ENCODE results near the gene SHPK.

- TF ChIP-seq ZSCAN16 (tag by site-specific recombination; IDR thresholded peaks at IDR 0.05) (no peak), ZNF175 (tag by site-specific recombination; IDR thresholded peaks at IDR 0.05) (no peak), GLIS2 (tag by site-specific recombination; IDR thresholded peaks at IDR 0.05) (no peak), ZNF311 (tag by site-specific recombination; IDR thresholded peaks at IDR 0.05; ENCODE audit: borderline replicate concordance) (no peak), HOXC10 (CRISPR knock-in tag; IDR thresholded peaks at IDR 0.05) (no peak), ZBTB7A (tag by site-specific recombination; IDR thresholded peaks at IDR 0.05; ENCODE audit: low read depth) (no peak), CTCF (tag by site-specific recombination; IDR thresholded peaks at IDR 0.05) (no peak), ZBTB17 (tag by site-specific recombination; IDR thresholded peaks at IDR 0.05) (no peak), ZBTB6 (tag by site-specific recombination; IDR thresholded peaks at IDR 0.05) (no peak), ZXDB (tag by site-specific recombination; IDR thresholded peaks at IDR 0.05) (no peak), OVOL3 (tag by site-specific recombination; IDR thresholded peaks at IDR 0.05) (no peak), KLF9 (tag by site-specific recombination; IDR thresholded peaks at IDR 0.05; ENCODE audit: low read depth) (no peak), ZNF571 (tag by site-specific recombination; IDR thresholded peaks at IDR 0.05) (no peak), ZFP41 (tag by site-specific recombination; IDR thresholded peaks at IDR 0.05; ENCODE audit: borderline replicate concordance) (no peak)
These were observed 8.9 kb downstream of the SHPK start for GRCh38 chr17:3626831-3627768.

Data from HEK293 (cell line).